K562 (cell line): ENCODE results near the gene DDRGK1. TPM values are rescaled to one million over a fixed set of nuclear protein-coding genes. Genes with fewer than 3 reads are reported as not detected.

Experiments used
- CEBPG ChIP-seq, 3 experiments: fragments of 200-800 bp in 1 of 3; sonication (Bioruptor generic) in 1 of 3; sonication (generic) in 1 of 3; formaldehyde crosslinking in 1 of 3; IDR thresholded peaks in 2 of 3; conservative IDR thresholded peaks in 1 of 3; 2 replicates each; pipeline versions ENCODE4 v1.6.1 to v1.8.0; 2016 to 2022; ENCODE audit warnings: missing compliant biosample characterization in 2 of 3, missing genetic modification characterization in 2 of 3, mild to moderate bottlenecking in 1 of 3, missing genetic modification reagents in 1 of 3
- DMBX1 ChIP-seq: fragments of 250-450 bp; sonication (Bioruptor Pico); IDR thresholded peaks from 2 replicates; pipeline ENCODE4 v1.8.0; 2022; ENCODE audit warnings: inconsistent platforms, mild to moderate bottlenecking, moderate library complexity, borderline replicate concordance
- ETV5 ChIP-seq: sonication (generic); formaldehyde crosslinking; IDR thresholded peaks from 2 replicates; pipeline ENCODE4 v1.4.0; 2020; ENCODE audit warnings: low read depth, mild to moderate bottlenecking, missing genetic modification reagents
- FOXA1 ChIP-seq: fragments of 450-650 bp; IDR thresholded peaks from 2 replicates; pipeline ENCODE4 v1.6.1; 2016; ENCODE audit warnings: mild to moderate bottlenecking, borderline replicate concordance
- GABPB2 ChIP-seq: fragments of 250-450 bp; sonication (Bioruptor Pico); conservative IDR thresholded peaks from 2 replicates; pipeline ENCODE4 v1.5.1; 2021; ENCODE audit warnings: mild to moderate bottlenecking
- KLF13 ChIP-seq: fragments of 450-650 bp; IDR thresholded peaks from 2 replicates; pipeline ENCODE4 v1.6.1; 2016; ENCODE audit warnings: missing genetic modification characterization, low read depth, mild to moderate bottlenecking, missing compliant biosample characterization, moderate library complexity, borderline replicate concordance
- NRF1 ChIP-seq, 2 experiments: fragments of 450-650 bp; IDR thresholded peaks in 1 of 2; conservative IDR thresholded peaks in 1 of 2; 2 replicates each; pipeline ENCODE4 v1.6.1; 2014; ENCODE audit warnings: mild to moderate bottlenecking in 2 of 2
- RREB1 ChIP-seq: fragments of 250-450 bp; sonication (Bioruptor Pico); IDR thresholded peaks from 2 replicates; pipeline ENCODE4 v1.4.0; 2020
- SNIP1 ChIP-seq: fragments of 450-650 bp; IDR thresholded peaks from 2 replicates; pipeline ENCODE4 v1.7.1; 2017; ENCODE audit warnings: low read depth, mild to moderate bottlenecking
- TCF15 ChIP-seq: fragments of 250-450 bp; sonication (Bioruptor Pico); IDR thresholded peaks from 2 replicates; pipeline ENCODE4 v1.8.0; 2022; ENCODE audit warnings: moderate library complexity, mild to moderate bottlenecking, inconsistent platforms
- TCF3 ChIP-seq: sonication (generic); formaldehyde crosslinking; IDR thresholded peaks from 2 replicates; pipeline ENCODE4 v1.4.0; 2020; ENCODE audit warnings: mild to moderate bottlenecking, missing genetic modification reagents
- UBTF ChIP-seq, 2 experiments: IDR thresholded peaks; 2 replicates each; pipeline ENCODE4 v1.6.1; 2012; ENCODE audit warnings: improper control_type of control experiment in 2 of 2, low read depth in 2 of 2, low read length in 2 of 2, borderline replicate concordance in 1 of 2
- WHSC1 ChIP-seq: IDR thresholded peaks from one replicate; pipeline ENCODE4 v1.6.1; 2012; ENCODE audit warnings: low read length, control low read depth, inconsistent platforms
- ZBTB43 ChIP-seq: sonication (generic); formaldehyde crosslinking; IDR thresholded peaks from 2 replicates; pipeline ENCODE4 v1.8.0; 2023; ENCODE audit warnings: mild to moderate bottlenecking, missing genetic modification reagents
- ZNF121 ChIP-seq: sonication (generic); formaldehyde crosslinking; conservative IDR thresholded peaks from 2 replicates; pipeline ENCODE4 v1.8.0; 2022; ENCODE audit warnings: missing genetic modification reagents
- ZNF561 ChIP-seq: fragments of 450-650 bp; formaldehyde crosslinking; conservative IDR thresholded peaks from 2 replicates; pipeline ENCODE4 v1.4.0; 2020; ENCODE audit warnings: mild to moderate bottlenecking, moderate library complexity
- ZNF696 ChIP-seq: fragments of 250-450 bp; sonication (Bioruptor Pico); conservative IDR thresholded peaks from 2 replicates; pipeline ENCODE4 v1.4.0; 2020; ENCODE audit warnings: mild to moderate bottlenecking, moderate library complexity
- polyA plus RNA-seq, 8 experiments: library from polyadenylated mRNA; depleted of rRNA in 4 of 8; stranded (reverse) in 5 of 8; unstranded in 3 of 8; fragments of >200 nt; fragmentation: Nextera tagmentation in 2 of 8; fragmentation: Illumina TruSeq in 1 of 8; extraction: Ambion mirVana in 2 of 8; extraction: Trizol in 1 of 8; gene quantifications; 2 replicates each; pipeline versions ENCODE4 v1.2.1 to v1.2.3, GENCODE V29; 2011 to 2014; ENCODE audit warnings: inconsistent platforms in 1 of 8, missing spikeins in 1 of 8
- total RNA-seq, 7 experiments: library from RNA; depleted of rRNA in 6 of 7; stranded (reverse); fragments of >200 nt in 6 of 7; fragmentation: Illumina TruSeq in 2 of 7; extraction: Trizol in 2 of 7; gene quantifications; 2 replicates each; pipeline versions ENCODE4 v1.2.1 to v1.2.3, GENCODE V29; 2011 to 2021; ENCODE audit warnings: low replicate concordance in 1 of 7

DDRGK1 gene
- total and polyA plus RNA-seq, 9 of the 15 experiments (the other 6 are each of a cell fraction or from before 2014, with no cell fraction given), result 2.3 to 54.4 (median 29.1) TPM

- TF ChIP-seq RREB1 (CRISPR knock-in tag) (no peak), GABPB2 (CRISPR knock-in tag) (no peak), ZBTB43 (CRISPR knock-in tag) (no peak), WHSC1 (no peak), CEBPG (CRISPR knock-in tag; IDR thresholded peaks at IDR 0.05) (peak; percentile 56; the same call in 1 of the 2 replicates), CEBPG (tag; conservative IDR thresholded peaks at IDR 0.05 in 1 of 2, IDR thresholded peaks at IDR 0.05 in 1 of 2) (no peak; a peak in 1 of 4 replicates), ETV5 (CRISPR knock-in tag) (no peak), ZNF561 (CRISPR knock-in tag) (no peak), NRF1 (conservative IDR thresholded peaks at IDR 0.05 in 1 of 2, IDR thresholded peaks at IDR 0.05 in 1 of 2) (peak; percentile 63 to 70; a peak in 2 of 4 replicates), TCF3 (CRISPR knock-in tag) (no peak), UBTF (IDR thresholded peaks at IDR 0.05; ENCODE audit: borderline replicate concordance in 1 of 2, low read depth in 2 of 2, low read length in 2 of 2) (no peak), FOXA1 (no peak), ZNF121 (CRISPR knock-in tag) (no peak; the same call in 1 of the 2 replicates), DMBX1 (CRISPR knock-in tag) (no peak), SNIP1 (no peak), TCF15 (CRISPR knock-in tag) (no peak), KLF13 (tag) (peak; percentile 63; the same call in 1 of the 2 replicates), ZNF696 (CRISPR knock-in tag) (no peak)
These were observed 31.4 kb downstream of the DDRGK1 start, which contains the start of gene LZTS3 (continued) for GRCh38 chr20:3172933-3173609.
